Measurements from ENCODE around the gene CDK5. TPM values are rescaled to one million over a fixed set of nuclear protein-coding genes. Genes with fewer than 3 reads are reported as not detected.

The CDK5 gene
- polyA plus RNA-seq, 1 donor (not counting 4 experiments of a cell fraction or from before 2014, with no cell fraction given): 19.3 TPM

DNA sequence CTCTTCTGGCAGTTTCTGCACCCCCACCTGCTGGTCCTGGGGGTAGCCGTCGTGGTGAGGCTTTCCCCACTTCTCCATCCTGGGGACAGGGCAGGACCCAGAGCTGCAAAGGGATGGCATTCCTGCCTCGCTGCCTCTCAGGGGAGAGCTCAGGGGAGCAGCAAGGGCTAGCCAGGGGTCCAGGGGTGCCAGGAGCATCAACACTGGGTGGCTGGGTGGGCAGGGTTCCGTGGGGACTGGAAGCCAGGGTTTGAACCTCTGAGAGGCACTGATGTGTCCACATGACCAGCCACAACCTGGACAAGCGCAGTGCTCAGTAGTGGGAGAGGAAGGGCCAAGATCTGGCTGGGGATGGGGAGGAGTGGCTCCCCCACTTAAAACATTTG lies 23.8 kb downstream of the CDK5 start:
- Histone ChIP-seq H3K36me3 (ENCODE audit: control insufficient read depth in 2 of 2, extremely low read depth in 1 of 2, insufficient read depth in 2 of 2, low read length in 2 of 2) (peaks cover 26 to 34% of the 10 kb centered on the region in 2 experiments), H3K4me3 (ENCODE audit: control insufficient read depth in 2 of 3, extremely low read depth in 1 of 3, insufficient read depth in 2 of 3, low read depth in 1 of 3, low read length in 3 of 3) (no peak overlapping the region), H3K79me2 (ENCODE audit: control insufficient read depth, insufficient read depth, low read length) (peaks cover 6% of the 10 kb centered on the region), H3K4me2 (ENCODE audit: control insufficient read depth, extremely low read depth, insufficient read depth, low read depth, low read length) (no peak overlapping the region), H3K27ac (ENCODE audit: control insufficient read depth, insufficient read depth, low read length) (no peak overlapping the region), H3K9ac (ENCODE audit: control insufficient read depth, extremely low read depth, insufficient read depth, low read length) (no peak overlapping the region), H3K9me3 (ENCODE audit: control insufficient read depth, low read depth, low read length) (no peaks in the 10 kb centered on the region), H3K9me1 (ENCODE audit: control insufficient read depth, extremely low read depth, insufficient read depth, low read length) (peaks cover 2% of the 10 kb centered on the region), H3K4me1 (ENCODE audit: control insufficient read depth, extremely low read depth, insufficient read depth, low read length) (peaks cover 2% of the 10 kb centered on the region), H2AFZ (ENCODE audit: control insufficient read depth, low read length) (no peak overlapping the region), H3K27me3 (ENCODE audit: control insufficient read depth, extremely low read depth, insufficient read depth, low read length) (no peaks in the 10 kb centered on the region), H4K20me1 (ENCODE audit: control insufficient read depth, extremely low read depth, insufficient read depth, low read length) (no peaks in the 10 kb centered on the region)
- dilution Hi-C loops (cut with MboI; ENCODE audit: extremely low pct_ligation_motif_present, low sequenced_read_pairs): no loop called here
- no peak for FAIRE-seq
- DNase-seq (ENCODE audit: low read depth, low spot score): no peak
- TF ChIP-seq, protein P1, sequence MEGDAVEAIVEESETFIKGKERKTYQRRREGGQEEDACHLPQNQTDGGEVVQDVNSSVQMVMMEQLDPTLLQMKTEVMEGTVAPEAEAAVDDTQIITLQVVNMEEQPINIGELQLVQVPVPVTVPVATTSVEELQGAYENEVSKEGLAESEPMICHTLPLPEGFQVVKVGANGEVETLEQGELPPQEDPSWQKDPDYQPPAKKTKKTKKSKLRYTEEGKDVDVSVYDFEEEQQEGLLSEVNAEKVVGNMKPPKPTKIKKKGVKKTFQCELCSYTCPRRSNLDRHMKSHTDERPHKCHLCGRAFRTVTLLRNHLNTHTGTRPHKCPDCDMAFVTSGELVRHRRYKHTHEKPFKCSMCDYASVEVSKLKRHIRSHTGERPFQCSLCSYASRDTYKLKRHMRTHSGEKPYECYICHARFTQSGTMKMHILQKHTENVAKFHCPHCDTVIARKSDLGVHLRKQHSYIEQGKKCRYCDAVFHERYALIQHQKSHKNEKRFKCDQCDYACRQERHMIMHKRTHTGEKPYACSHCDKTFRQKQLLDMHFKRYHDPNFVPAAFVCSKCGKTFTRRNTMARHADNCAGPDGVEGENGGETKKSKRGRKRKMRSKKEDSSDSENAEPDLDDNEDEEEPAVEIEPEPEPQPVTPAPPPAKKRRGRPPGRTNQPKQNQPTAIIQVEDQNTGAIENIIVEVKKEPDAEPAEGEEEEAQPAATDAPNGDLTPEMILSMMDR (optimal IDR thresholded peaks at IDR 0.05 in 1 of 3, IDR thresholded peaks at IDR 0.05 in 1 of 3, conservative IDR thresholded peaks at IDR 0.05 in 1 of 3; ENCODE audit: extremely low read depth in 1 of 3, insufficient read depth in 2 of 3, low read length in 3 of 3): no peak
- TF ChIP-seq EZH2 (IDR thresholded peaks at IDR 0.05; ENCODE audit: low read length): no peak

GRCh38 chr7:151032936-151033863 lies 24.5 kb downstream of the CDK5 start:
- Histone ChIP-seq H2AFZ (ENCODE audit: control insufficient read depth, low read length) (no peak overlapping the region), H3K9me1 (ENCODE audit: control insufficient read depth, extremely low read depth, insufficient read depth, low read length) (peaks cover 2% of the 10 kb centered on the region), H4K20me1 (ENCODE audit: control insufficient read depth, extremely low read depth, insufficient read depth, low read length) (no peaks in the 10 kb centered on the region), H3K36me3 (ENCODE audit: control insufficient read depth in 2 of 2, extremely low read depth in 1 of 2, insufficient read depth in 2 of 2, low read length in 2 of 2) (peaks cover 26 to 34% of the 10 kb centered on the region in 2 experiments), H3K4me1 (ENCODE audit: control insufficient read depth, extremely low read depth, insufficient read depth, low read length) (no peaks in the 10 kb centered on the region), H3K27ac (ENCODE audit: control insufficient read depth, insufficient read depth, low read length) (no peak overlapping the region), H3K4me2 (ENCODE audit: control insufficient read depth, extremely low read depth, insufficient read depth, low read depth, low read length) (no peak overlapping the region), H3K4me3 (ENCODE audit: control insufficient read depth in 2 of 3, extremely low read depth in 1 of 3, insufficient read depth in 2 of 3, low read depth in 1 of 3, low read length in 3 of 3) (no peak overlapping the region), H3K9me3 (ENCODE audit: control insufficient read depth, low read depth, low read length) (no peaks in the 10 kb centered on the region), H3K27me3 (ENCODE audit: control insufficient read depth, extremely low read depth, insufficient read depth, low read length) (no peaks in the 10 kb centered on the region), H3K79me2 (ENCODE audit: control insufficient read depth, insufficient read depth, low read length) (peaks cover 6% of the 10 kb centered on the region), H3K9ac (ENCODE audit: control insufficient read depth, extremely low read depth, insufficient read depth, low read length) (no peak overlapping the region)
- dilution Hi-C loops (cut with MboI; ENCODE audit: extremely low pct_ligation_motif_present, low sequenced_read_pairs): no loop called here
- no peak for FAIRE-seq
- DNase-seq (ENCODE audit: low read depth, low spot score): no peak
- no peak for TF ChIP-seq EZH2 (IDR thresholded peaks at IDR 0.05; ENCODE audit: low read length)
- TF ChIP-seq, protein P1 (optimal IDR thresholded peaks at IDR 0.05 in 1 of 3, IDR thresholded peaks at IDR 0.05 in 1 of 3, conservative IDR thresholded peaks at IDR 0.05 in 1 of 3; ENCODE audit: extremely low read depth in 1 of 3, insufficient read depth in 2 of 3, low read length in 3 of 3): peak; percentile 38 to 56 (median 41)

Data from keratinocyte (primary cell).